Esophagus (tissue), 2 donors: ENCODE measurements around the gene VASH2. TPM values are rescaled to one million over a fixed set of nuclear protein-coding genes. Genes with fewer than 3 reads are reported as not detected.

Experiments used
- H3K27ac ChIP-seq, 2 donors: one replicate each; pipeline ENCODE4 v1.5.1; 2013; ENCODE audit warnings: low read depth in 2 of 2, mild to moderate bottlenecking in 2 of 2, inconsistent platforms in 1 of 2, low read length in 1 of 2, moderate library complexity in 1 of 2
- H3K27me3 ChIP-seq, 2 donors: one replicate each; pipeline ENCODE4 v1.6.1; 2013; ENCODE audit warnings: low read length in 2 of 2, control low read depth in 1 of 2, mild to moderate bottlenecking in 1 of 2; ENCODE audit not compliant: insufficient read depth in 2 of 2, control insufficient read depth in 1 of 2
- H3K36me3 ChIP-seq, 2 donors: one replicate each; pipeline ENCODE4 v1.6.1; 2013; ENCODE audit warnings: low read length in 1 of 2; ENCODE audit not compliant: control insufficient read depth in 2 of 2, insufficient read depth in 2 of 2
- H3K4me1 ChIP-seq, 2 donors: one replicate each; pipeline ENCODE4 v1.6.1; 2013; ENCODE audit warnings: low read length in 1 of 2; ENCODE audit not compliant: control insufficient read depth in 2 of 2, insufficient read depth in 2 of 2
- H3K4me3 ChIP-seq, 2 donors: one replicate each; pipeline ENCODE4 v1.5.1; 2013; ENCODE audit warnings: low read length in 2 of 2, mild to moderate bottlenecking in 2 of 2, low read depth in 1 of 2, moderate library complexity in 1 of 2
- H3K9me3 ChIP-seq, 2 donors: one replicate each; pipeline ENCODE4 v1.6.1; 2013; ENCODE audit warnings: mild to moderate bottlenecking in 2 of 2, low read depth in 1 of 2, low read length in 1 of 2, moderate library complexity in 1 of 2; ENCODE audit not compliant: control insufficient read depth in 2 of 2, insufficient read depth in 1 of 2
- WGBS, 2 donors: extraction: QIAGEN DNeasy Blood & Tissue Kit; methylation state at CpG; one replicate each; pipeline ENCODE4 v1.1.7; 2013; 5-methylcytosine and 5-hydroxymethylcytosine counted together
- polyA plus RNA-seq, 2 donors: library from polyadenylated mRNA; stranded (reverse); fragments of 200-250 nt; gene quantifications; one replicate each; pipeline ENCODE4 v1.2.3, GENCODE V29; 2013
- donor health status: healthy with polysubstance abuse.
- donor health status: Bipolar disorder and iron deficiency.

The VASH2 gene
- polyA plus RNA-seq, 2 donors, result 0.24 to 0.33 TPM

DNA sequence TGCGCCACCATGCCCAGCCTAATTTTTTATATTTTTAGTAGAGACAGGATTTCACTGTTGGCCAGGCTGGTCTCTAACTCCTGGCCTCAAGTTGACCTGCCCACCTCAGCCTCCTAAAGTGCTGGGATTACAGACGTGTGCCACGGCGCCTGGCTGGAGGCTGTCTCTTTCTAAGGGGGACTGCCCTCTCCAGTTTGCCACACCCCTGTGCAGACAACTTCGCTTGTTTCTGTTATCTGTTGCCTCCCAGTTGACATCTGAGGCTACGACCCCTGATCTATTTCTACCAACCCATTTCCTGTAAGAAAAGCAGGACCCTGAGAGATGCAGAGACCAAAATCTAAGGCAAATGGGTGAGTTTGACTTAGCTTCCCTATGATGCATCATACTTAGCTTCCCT lies 24.0 kb upstream of the VASH2 start:
- Histone ChIP-seq H3K9me3 (no peaks in the 10 kb centered on the region), H3K4me3 (no peak overlapping the region), H3K4me1 (no peaks in the 10 kb centered on the region), H3K27ac (no peak overlapping the region), H3K36me3 (no peaks in the 10 kb centered on the region), H3K27me3 (no peaks in the 10 kb centered on the region)
- 85 to 93% methylated on average over 6 of the region's 6 CpGs for WGBS, 2 donors

DNA sequence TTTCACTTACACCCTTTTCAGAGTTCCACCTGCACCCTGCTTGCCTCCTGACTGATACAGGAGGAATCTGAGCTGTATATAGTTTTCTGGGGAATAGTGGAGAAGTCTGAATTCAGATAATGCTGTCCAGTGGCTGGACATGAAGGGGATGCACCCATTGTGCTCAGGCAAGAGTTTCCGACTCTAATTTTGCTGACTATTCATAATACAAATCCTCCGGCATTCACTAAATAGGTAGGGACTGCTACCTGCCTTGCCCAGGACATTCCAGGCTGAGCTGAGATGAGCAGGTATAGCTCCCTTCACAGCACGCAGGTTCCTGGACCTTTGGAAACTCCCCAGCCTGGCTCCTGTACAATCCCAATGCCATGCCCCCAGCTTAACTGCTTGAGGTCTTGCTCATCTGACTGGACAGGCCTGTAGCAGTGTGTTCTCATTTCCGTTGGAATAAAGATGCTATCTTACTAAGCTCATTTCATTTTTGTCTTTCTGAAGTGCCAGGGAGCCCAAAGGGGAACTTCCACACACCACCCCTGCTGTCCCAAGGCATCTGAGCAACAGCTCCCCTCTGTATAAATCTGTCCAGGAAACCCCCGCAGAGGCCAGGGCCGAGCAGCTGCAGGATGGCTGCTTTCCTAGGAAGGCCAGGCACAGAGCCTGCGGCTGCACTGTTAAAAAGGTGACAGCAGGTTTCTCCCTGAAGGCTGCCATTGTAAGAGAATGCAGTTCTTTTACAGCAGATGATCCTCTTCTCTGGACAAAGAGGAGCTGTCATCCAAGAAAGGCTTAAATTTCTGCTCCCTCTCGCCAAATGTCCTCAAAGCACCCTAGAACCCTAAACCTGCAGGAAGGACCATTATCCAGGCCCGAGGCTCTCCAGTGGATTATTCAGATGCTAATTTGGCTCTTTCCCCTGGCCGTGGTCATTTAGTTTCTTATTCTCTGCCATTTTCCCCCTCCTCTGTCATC lies 21.7 kb upstream of the VASH2 start:
- H3K27ac ChIP-seq, result peak overlapping the region in 1 of 2 donors; percentile 53
- H3K4me3 ChIP-seq, result no peak overlapping the region
- no peaks in the 10 kb centered on the region for H3K36me3 ChIP-seq
- WGBS, 2 donors, result 53 to 64% methylated on average over 10 of the region's 10 CpGs
- H3K27me3 ChIP-seq, result no peaks in the 10 kb centered on the region
- H3K4me1 ChIP-seq, result no peaks in the 10 kb centered on the region
- no peaks in the 10 kb centered on the region for H3K9me3 ChIP-seq

DNA sequence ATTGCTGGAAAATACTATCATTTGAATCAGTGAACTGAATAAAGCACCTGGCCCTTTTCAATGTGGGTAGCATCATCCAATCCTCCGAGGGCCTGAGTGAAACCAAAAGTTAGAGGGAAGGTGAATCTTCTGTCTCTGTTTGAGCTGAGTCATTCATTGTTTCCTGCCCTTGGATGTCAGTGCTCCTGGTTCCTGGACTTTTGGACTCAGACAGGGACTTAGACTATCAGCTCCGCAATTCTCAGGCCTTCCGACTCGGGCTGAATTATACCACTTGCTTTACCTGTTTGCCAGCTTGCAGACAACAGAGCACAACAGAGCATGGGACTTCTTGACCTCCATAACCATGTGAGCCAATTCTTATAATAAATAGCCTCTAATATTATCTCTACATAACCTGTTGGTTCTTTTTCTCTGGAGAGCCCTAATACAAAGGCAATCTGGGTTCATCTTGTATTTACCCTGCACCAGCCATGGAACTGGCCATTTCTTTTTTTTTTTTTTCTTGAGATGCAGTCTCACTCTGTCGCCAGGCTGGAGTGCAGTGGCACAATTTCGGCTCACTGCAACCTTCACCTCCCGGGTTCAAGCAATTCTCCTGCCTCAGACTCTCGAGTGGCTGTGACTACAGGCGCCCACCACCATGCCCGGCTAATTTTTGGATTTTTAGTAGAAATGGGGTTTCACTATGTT lies 19.2 kb upstream of the VASH2 start:
- no peaks in the 10 kb centered on the region for H3K4me1 ChIP-seq
- H3K4me3 ChIP-seq, result no peak overlapping the region
- WGBS, 2 donors, result 80 to 84% methylated on average over 10 of the region's 10 CpGs
- no peaks in the 10 kb centered on the region for H3K27me3 ChIP-seq
- no peak overlapping the region for H3K27ac ChIP-seq
- no peaks in the 10 kb centered on the region for H3K36me3 ChIP-seq
- H3K9me3 ChIP-seq, result no peaks in the 10 kb centered on the region

DNA sequence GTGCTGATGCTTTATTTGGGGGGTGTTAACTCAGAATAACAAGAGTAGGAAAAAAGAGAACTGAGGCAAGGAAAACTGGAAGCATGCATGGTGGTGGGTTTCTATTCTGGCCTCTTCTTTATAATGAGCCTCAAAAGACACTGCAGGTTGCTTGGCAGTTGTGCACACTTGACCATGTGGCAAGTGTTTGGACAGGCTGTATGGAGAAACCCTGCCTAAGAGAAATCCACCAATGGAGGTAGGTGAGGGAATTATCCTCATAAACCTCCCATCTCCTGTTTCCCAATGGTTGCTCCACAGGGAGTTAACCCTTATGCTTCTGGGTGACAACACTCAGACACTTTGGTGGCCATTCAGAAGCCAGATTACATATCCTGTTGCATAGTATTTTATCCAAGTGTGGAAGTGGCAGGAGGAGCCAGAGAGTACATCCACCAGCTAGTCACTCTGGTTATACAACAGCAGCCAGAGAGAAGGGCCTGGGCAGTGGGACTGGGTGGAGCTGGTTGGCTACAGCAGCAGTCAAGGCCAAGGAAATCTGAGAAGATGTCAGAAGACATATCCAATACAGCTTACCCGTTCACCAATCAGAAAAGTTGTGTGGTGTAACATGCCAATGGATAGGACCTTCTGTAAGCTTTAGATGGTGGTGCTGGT lies 16.4 kb upstream of the VASH2 start:
- H3K36me3 ChIP-seq, result no peaks in the 10 kb centered on the region
- H3K4me3 ChIP-seq, result no peak overlapping the region
- H3K9me3 ChIP-seq, result no peaks in the 10 kb centered on the region
- H3K4me1 ChIP-seq, result no peaks in the 10 kb centered on the region
- no peak overlapping the region for H3K27ac ChIP-seq
- no peaks in the 10 kb centered on the region for H3K27me3 ChIP-seq
- WGBS, 2 donors, result 92 to 100% methylated on average over 1 of the region's 1 CpG

DNA sequence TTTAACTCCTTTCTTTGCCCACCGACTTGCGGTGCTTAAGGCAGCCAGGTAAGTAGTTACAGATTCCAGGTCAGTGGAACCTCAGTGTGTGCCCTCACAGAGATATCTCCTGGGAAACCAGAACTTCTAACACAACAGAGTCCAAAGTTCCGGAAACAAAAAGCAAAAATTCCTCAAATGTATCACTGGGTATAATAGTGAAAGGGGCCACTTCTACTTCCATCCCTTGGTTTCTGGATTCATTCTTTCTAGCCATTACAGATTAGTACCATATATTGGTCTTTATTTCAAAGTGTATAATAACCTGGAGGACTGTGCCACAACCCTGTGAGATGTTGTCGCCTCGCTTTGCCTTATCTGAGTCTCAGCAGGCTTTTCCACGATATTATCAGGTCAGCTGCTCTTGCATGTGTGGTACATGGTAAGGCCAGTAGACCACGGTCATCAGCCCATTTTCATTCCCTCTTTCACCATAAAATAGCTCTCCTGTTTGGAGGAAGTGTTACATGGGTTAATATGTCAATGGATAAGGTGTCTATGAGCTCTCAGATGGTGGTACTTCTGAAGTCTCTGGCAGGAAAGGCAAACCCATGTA lies 14.9 kb upstream of the VASH2 start:
- H3K27ac ChIP-seq, result no peak overlapping the region
- 90 to 91% methylated on average over 7 of the region's 7 CpGs for WGBS, 2 donors

DNA sequence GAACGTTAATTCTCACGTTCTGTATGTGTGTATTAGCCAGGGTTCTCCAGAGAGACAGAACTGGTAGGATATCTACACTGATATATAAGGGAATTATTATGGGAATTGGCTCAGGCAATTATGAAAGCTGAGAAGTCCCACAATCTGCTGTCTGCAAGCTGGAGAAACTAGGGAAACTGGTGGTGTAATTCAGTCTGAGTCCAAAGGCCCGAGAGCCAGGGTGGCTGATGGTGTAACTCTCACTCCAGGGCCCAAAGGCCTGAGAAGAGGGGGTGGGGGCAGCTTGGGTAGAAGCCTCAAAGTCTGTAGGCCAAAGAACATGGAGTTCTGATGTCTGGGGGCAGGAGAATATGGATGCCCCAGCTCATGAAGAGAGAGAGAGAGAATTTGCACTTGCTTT lies 13.3 kb upstream of the VASH2 start:
- H3K4me1 ChIP-seq, result no peaks in the 10 kb centered on the region
- no peak overlapping the region for H3K4me3 ChIP-seq
- no peaks in the 10 kb centered on the region for H3K27me3 ChIP-seq
- no peaks in the 10 kb centered on the region for H3K9me3 ChIP-seq
- WGBS, 2 donors, result 94% methylated on average over 3 of the region's 3 CpGs
- H3K27ac ChIP-seq, result no peak overlapping the region
- H3K36me3 ChIP-seq, result no peaks in the 10 kb centered on the region

More for the DNA sequence above, 14.9 kb upstream of the VASH2 start:
- Histone ChIP-seq H3K36me3 (no peaks in the 10 kb centered on the region), H3K4me3 (no peak overlapping the region), H3K9me3 (no peaks in the 10 kb centered on the region), H3K27me3 (no peaks in the 10 kb centered on the region), H3K4me1 (no peaks in the 10 kb centered on the region)

DNA sequence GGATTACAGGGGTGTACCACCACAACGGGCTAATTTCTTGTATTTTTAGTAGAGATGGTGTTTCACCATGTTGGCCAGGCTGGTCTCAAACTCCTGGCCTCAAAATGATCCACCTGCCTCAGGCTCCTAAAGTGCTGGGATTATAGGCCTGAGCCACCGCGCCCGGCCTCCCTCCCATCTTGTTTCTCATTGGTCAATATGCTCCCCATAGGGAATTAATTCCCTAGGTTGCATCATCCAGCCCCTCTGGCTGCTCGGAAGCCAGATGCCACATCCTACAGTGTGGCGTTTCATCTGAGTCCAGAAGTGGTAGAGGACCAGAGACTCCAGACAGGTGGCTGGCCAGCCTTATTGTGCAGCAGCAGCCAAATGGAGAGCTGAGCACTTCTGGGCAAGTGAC lies 11.5 kb upstream of the VASH2 start:
- no peak overlapping the region for H3K27ac ChIP-seq
- no peaks in the 10 kb centered on the region for H3K4me1 ChIP-seq
- 87 to 94% methylated on average over 6 of the region's 6 CpGs for WGBS, 2 donors
- no peaks in the 10 kb centered on the region for H3K27me3 ChIP-seq
- no peak overlapping the region for H3K4me3 ChIP-seq
- H3K36me3 ChIP-seq, result no peaks in the 10 kb centered on the region
- H3K9me3 ChIP-seq, result no peaks in the 10 kb centered on the region

DNA sequence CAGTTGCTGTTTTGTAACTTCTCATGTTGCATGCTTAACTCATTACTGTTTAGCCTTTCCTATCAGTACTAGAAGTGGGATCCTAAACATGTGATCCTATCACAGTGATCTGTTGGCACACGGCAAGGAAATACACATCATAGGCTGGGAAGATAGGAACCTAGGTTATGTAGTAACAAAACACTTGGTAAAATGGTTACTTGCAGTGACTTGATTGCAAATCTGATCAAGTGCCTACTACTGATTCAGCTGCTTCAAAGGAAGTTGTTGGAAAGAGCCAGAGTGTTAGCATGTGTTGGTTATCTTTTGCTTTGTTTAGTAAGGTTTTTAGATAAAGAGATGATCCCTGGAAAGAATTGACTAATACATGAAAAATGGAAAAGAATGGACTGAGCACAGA lies 8.9 kb upstream of the VASH2 start:
- Histone ChIP-seq H3K27me3 (no peaks in the 10 kb centered on the region), H3K27ac (no peak overlapping the region), H3K9me3 (no peaks in the 10 kb centered on the region), H3K4me3 (no peak overlapping the region), H3K36me3 (no peaks in the 10 kb centered on the region), H3K4me1 (no peaks in the 10 kb centered on the region)
- WGBS, 2 donors, result 91 to 95% methylated on average over 1 of the region's 1 CpG

DNA sequence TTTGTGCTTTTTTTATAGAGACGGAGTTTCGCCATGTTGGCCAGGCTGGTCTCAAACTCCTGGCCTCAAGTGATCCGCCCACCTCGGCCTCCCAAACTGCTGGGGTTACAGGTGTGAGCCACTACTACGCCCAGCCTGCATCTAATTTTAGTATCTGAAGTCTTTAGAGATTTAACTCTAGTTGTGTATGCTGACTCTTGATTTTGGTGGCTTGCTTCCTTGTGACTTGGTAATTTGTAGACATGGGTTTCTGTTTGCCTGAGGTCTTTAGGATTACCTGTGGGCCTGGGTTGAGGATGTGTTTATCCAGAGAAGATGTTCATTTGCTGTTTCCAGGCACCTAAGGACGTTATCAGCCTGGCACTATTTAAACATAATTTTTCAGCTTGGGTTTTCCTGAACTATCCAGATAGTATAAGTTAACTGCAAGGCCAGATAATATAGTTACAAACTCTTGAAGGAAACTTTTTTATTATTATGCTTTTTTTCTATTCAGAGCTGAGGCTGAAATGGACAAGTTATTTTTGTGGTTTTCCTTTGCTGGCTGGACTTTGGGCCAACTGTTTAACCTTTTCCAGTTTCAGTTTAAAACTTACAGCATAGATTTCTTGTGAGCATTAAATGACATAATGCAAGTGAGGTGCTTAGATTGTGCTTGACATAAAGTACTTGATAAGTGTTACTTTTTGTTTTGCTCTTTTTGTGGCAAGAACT lies 7.5 kb upstream of the VASH2 start:
- H3K4me3 ChIP-seq, result no peak overlapping the region
- no peak overlapping the region for H3K27ac ChIP-seq
- no peaks in the 10 kb centered on the region for H3K4me1 ChIP-seq
- no peaks in the 10 kb centered on the region for H3K27me3 ChIP-seq
- H3K9me3 ChIP-seq, result no peaks in the 10 kb centered on the region
- no peaks in the 10 kb centered on the region for H3K36me3 ChIP-seq
- WGBS, 2 donors, result 81 to 86% methylated on average over 6 of the region's 6 CpGs
